VCaP (cell line): Measurements from ENCODE around the gene NEK9.

Source experiments
- H3K27ac ChIP-seq: fragments of 450-650 bp; 2 replicates; pipeline ENCODE4 v1.5.1; 2017
- TF ChIP-seq, protein P1 (sequence below): fragments of 450-650 bp; conservative IDR thresholded peaks from 2 replicates; pipeline ENCODE4 v1.5.1; 2017; ENCODE audit warnings: mild to moderate bottlenecking, moderate library complexity

Gene NEK9

DNA sequence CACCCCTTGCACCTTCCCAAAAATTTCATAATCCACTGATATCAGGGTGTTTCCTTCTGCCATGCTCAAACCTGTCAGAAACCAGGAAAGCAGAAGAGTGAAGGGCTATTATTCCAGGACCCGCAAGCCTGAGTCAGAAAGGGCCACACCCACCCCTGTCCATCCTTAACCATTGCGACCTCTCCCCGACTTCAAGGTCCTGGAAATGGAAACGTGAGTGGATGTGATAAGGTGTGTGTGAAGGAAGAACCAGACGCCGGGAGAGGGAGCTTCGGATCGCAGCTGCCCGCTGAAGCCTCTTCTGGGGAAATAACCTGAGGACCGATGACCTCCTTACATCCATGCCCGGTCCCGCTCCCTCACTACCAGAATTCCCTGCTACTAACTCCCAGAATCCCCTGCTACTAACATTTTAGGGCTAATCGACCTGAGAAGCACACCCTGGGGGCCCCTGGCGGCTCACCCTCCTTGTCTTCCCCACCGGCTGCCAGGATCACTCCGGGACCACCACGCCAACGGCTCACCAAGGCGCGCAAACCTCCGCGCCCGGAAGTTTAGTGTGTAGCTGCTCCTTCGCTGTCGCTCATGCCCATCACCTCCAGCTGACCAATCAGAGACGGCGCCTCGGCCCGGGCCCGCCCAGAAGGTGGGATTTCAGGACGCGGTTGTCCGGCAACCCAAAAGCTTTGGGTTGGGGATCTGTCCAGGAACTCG lies 63.2 kb downstream of the NEK9 start, which contains the start of gene ACYP1:
TSS of gene ACYP1 (minus strand) at position 534 of the 714 bp plus-strand sequence. CDS start at position 63, 471 bp downstream.
- peak within 1 kb of the TSS; percentile 58 for H3K27ac ChIP-seq
- TF ChIP-seq, protein P1, sequence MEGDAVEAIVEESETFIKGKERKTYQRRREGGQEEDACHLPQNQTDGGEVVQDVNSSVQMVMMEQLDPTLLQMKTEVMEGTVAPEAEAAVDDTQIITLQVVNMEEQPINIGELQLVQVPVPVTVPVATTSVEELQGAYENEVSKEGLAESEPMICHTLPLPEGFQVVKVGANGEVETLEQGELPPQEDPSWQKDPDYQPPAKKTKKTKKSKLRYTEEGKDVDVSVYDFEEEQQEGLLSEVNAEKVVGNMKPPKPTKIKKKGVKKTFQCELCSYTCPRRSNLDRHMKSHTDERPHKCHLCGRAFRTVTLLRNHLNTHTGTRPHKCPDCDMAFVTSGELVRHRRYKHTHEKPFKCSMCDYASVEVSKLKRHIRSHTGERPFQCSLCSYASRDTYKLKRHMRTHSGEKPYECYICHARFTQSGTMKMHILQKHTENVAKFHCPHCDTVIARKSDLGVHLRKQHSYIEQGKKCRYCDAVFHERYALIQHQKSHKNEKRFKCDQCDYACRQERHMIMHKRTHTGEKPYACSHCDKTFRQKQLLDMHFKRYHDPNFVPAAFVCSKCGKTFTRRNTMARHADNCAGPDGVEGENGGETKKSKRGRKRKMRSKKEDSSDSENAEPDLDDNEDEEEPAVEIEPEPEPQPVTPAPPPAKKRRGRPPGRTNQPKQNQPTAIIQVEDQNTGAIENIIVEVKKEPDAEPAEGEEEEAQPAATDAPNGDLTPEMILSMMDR = no peak

DNA sequence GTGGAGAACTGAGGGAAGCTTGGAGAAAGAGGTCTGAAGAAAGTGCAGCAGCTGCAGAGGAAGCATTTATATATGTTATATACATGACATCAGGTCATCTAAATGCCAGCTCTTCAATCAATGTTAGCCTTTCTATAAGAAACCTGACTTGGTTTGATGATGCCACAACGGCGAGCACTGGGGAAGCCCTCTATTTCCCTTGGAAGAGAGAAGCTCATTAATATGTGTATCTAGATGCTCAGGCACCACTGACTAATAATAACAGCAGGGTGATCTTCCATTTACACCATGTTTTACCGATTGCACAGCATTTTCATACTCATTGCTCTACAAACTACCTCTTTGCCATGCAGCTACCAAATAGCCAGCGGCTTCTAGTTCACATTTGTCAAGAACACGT lies 63.8 kb downstream of the NEK9 start:
- H3K27ac ChIP-seq = peak overlapping the region; percentile 58
- TF ChIP-seq, protein P1 = no peak

DNA sequence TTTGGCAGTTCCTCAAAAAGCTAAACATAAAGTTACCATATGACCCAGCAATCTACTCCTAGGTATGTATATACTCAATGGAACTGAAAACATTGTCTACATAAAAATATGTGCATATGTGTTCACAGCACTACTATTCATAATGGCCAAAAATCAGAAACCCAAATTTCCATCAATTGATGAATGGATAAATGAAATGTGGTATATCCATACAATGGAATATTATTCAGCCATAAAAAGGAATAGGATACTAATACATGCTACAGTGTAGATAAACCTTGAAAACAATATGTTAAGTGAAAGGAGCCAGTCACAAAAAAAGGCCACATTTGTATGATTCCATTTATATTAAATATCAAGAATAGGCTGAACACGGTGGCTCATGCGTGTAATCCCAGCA lies 66.4 kb downstream of the NEK9 start:
- no peak overlapping the region for H3K27ac ChIP-seq
- TF ChIP-seq, protein P1 = no peak

DNA sequence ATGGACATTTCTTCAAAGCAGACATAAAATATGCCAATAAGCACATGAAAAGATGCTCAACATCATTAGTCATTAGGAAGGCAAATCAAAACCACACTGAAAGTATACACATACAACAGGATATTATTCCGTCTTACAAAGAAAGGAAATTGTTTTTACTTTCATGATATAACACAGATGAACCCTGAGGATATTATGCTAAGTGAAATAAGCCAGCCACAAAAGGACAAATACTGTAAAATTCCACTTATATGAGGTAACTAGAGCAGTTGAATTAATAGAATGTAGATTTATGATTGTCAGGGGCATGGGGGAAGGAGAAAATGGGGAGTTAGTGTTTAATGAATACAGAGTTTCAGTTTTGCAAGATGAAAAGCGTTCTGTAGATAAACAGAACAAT lies 67.2 kb downstream of the NEK9 start:
- H3K27ac ChIP-seq = no peak overlapping the region
- TF ChIP-seq, protein P1 = no peak

DNA sequence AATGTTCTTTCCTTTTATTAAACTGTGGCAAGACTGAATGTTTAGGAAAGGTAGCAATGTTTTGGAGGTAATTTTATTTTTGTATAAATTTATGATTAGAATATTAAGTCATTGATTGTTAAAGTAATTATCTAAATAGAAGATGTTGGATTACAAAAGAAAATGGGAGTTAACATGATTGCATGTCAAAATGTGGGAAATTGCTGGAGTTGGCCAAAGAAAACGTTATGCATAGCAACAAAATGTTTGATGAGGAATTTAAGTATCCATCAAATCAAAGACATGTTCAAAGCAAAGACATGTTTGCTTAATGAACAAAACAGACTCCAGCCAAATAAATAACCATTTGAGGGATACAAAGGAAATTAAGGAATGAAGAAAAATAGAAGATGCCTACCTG lies 72.4 kb downstream of the NEK9 start:
- TF ChIP-seq, protein P1 = no peak
- H3K27ac ChIP-seq = no peak overlapping the region

DNA sequence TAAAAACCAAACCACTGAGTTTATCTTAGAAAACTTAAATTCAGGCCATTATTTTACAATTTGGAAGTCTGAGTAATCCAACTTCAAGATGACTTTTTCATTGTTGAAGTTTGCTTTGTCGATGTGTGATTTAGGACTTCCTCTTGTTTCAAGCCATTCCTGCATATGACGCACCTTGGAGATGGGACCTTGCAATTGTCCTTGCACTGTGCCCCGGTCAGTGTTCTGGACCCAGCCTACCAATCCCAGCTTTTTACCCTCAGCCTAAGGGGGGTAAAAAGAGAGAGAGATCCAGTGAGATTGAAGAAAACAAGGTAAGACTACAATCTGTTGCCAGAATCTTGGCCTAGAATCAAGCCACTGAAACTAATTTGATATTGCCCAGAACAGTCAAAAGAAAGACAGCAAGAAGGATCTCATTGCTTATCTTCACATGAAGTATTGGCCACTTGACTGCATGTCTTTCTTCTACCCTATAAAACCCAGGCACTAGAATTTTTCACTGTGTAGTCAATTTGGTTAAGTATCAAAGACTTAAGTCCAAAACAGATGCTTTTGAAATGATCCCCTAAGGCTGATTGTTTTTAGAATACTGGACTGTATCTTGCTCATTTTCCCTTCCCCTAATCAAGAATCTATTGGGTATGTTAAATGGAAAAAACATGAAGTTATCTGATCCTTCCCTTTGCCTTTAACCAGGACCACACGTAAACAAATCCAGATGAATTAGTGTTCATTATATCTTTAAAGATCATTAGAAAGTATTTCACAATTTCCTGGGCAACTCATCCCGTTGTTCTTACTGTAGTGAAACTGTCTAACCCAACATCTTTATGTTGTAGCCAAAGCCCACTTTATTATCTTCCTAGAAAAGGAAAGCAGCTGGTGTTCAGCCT lies 73.2 kb downstream of the NEK9 start:
- H3K27ac ChIP-seq = no peak overlapping the region

DNA sequence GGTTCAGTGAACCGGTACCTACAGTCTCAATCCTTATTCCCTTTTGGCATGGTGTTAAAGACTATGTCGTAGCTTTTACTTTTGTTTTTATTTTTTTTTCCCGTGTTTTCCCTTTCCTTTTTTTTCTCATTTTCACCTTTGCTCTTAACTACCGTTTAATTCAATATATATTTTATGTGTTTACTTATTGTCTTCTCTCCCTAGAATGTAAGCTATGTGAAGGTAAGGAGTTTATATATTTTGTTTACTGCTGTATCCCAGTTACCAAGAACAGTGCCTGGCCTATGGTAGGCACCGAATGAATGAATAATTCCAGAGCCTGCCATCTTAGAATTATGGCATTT lies 75.3 kb downstream of the NEK9 start:
- TF ChIP-seq, protein P1 = no peak
- peak overlapping the region; percentile 89 for H3K27ac ChIP-seq

More for the DNA sequence above, 73.2 kb downstream of the NEK9 start:
- TF ChIP-seq, protein P1 = no peak
